Urinary bladder (tissue), 4 donors: ENCODE data around the gene ANKS1B. TPM values are rescaled to one million over a fixed set of nuclear protein-coding genes. Genes with fewer than 3 reads are reported as not detected.

Experiments used
- DNase-seq: peaks from one replicate; pipeline ENCODE4 v3.0.0-alpha.2; 2015; ENCODE audit errors: extremely low spot score
- H3K27ac ChIP-seq: one replicate; pipeline ENCODE4 v1.5.1; 2013; ENCODE audit warnings: low read depth, mild to moderate bottlenecking, moderate library complexity
- H3K36me3 ChIP-seq: one replicate; pipeline ENCODE4 v1.6.1; 2013; ENCODE audit warnings: mild to moderate bottlenecking, moderate library complexity; ENCODE audit not compliant: insufficient read depth
- H3K4me1 ChIP-seq: one replicate; pipeline ENCODE4 v1.6.1; 2013; ENCODE audit warnings: mild to moderate bottlenecking, moderate library complexity; ENCODE audit not compliant: insufficient read depth
- H3K4me3 ChIP-seq: one replicate; pipeline ENCODE4 v1.5.1; 2013; ENCODE audit warnings: low read depth, low read length
- WGBS: extraction: QIAGEN DNeasy Blood & Tissue Kit; methylation state at CpG from one replicate; pipeline ENCODE4 v1.1.7; 2013; 5-methylcytosine and 5-hydroxymethylcytosine counted together
- polyA plus RNA-seq: library from polyadenylated mRNA; stranded (reverse); fragments of 200-250 nt; gene quantifications from one replicate; pipeline ENCODE4 v1.2.3, GENCODE V29; 2013
- total RNA-seq: library from RNA; depleted of rRNA; stranded (reverse); fragments of >200 nt; gene quantifications from one replicate; pipeline ENCODE4 v1.2.3, GENCODE V29; 2014
- donor health status: healthy with polysubstance abuse.
- donor health status: healthy.

ANKS1B gene
- total and polyA plus RNA-seq, 2 donors = 4.9 to 43.7 TPM

GRCh38 chr12:99152337-99152736 is 832.4 kb downstream of the ANKS1B start:
- H3K36me3 ChIP-seq = no peaks in the 10 kb centered on the region
- 56% methylated on average over 2 of the region's 2 CpGs for WGBS
- DNase-seq = no peak
- H3K27ac ChIP-seq = no peak overlapping the region
- H3K4me1 ChIP-seq = no peaks in the 10 kb centered on the region
- H3K4me3 ChIP-seq = no peak overlapping the region

- no peak for DNase-seq
- Histone ChIP-seq H3K27ac (no peak overlapping the region), H3K4me1 (no peaks in the 10 kb centered on the region), H3K36me3 (no peaks in the 10 kb centered on the region), H3K4me3 (no peak overlapping the region)
Measured at GRCh38 chr12:99151744-99152143, 833.0 kb downstream of the ANKS1B start.

GRCh38 chr12:99147130-99147529 is 837.6 kb downstream of the ANKS1B start:
- WGBS = 38% methylated on average over 2 of the region's 2 CpGs
- H3K4me1 ChIP-seq = no peaks in the 10 kb centered on the region
- H3K4me3 ChIP-seq = no peak overlapping the region
- no peaks in the 10 kb centered on the region for H3K36me3 ChIP-seq
- DNase-seq = no peak
- H3K27ac ChIP-seq = no peak overlapping the region

GRCh38 chr12:99146730-99147129 is 838.0 kb downstream of the ANKS1B start:
- H3K4me3 ChIP-seq = no peak overlapping the region
- no peak for DNase-seq
- no peak overlapping the region for H3K27ac ChIP-seq
- no peaks in the 10 kb centered on the region for H3K4me1 ChIP-seq
- WGBS = 82% methylated on average over 5 of the region's 5 CpGs
- no peaks in the 10 kb centered on the region for H3K36me3 ChIP-seq

GRCh38 chr12:99146185-99146584 is 838.6 kb downstream of the ANKS1B start:
- Histone ChIP-seq H3K27ac (no peak overlapping the region), H3K36me3 (no peaks in the 10 kb centered on the region), H3K4me3 (no peak overlapping the region), H3K4me1 (no peaks in the 10 kb centered on the region)
- 73% methylated on average over 5 of the region's 5 CpGs for WGBS
- no peak for DNase-seq

- Histone ChIP-seq H3K27ac (no peak overlapping the region), H3K4me1 (no peaks in the 10 kb centered on the region)
Measured at GRCh38 chr12:99142651-99143050, 842.1 kb downstream of the ANKS1B start.

GRCh38 chr12:99140017-99140720 is 844.6 kb downstream of the ANKS1B start:
- no peak overlapping the region for H3K27ac ChIP-seq
- no peaks in the 10 kb centered on the region for H3K4me1 ChIP-seq
- H3K36me3 ChIP-seq = no peaks in the 10 kb centered on the region
- H3K4me3 ChIP-seq = no peak overlapping the region
- DNase-seq = no peak
- WGBS = 87% methylated on average over 7 of the region's 7 CpGs

More at GRCh38 chr12:99142651-99143050, 842.1 kb downstream of the ANKS1B start:
- Histone ChIP-seq H3K36me3 (no peaks in the 10 kb centered on the region), H3K4me3 (no peak overlapping the region)
- DNase-seq = no peak

- DNase-seq = no peak
- no peak overlapping the region for H3K4me3 ChIP-seq
- WGBS = 91% methylated on average over 4 of the region's 4 CpGs
- no peaks in the 10 kb centered on the region for H3K36me3 ChIP-seq
- no peak overlapping the region for H3K27ac ChIP-seq
- no peaks in the 10 kb centered on the region for H3K4me1 ChIP-seq
Measured at GRCh38 chr12:99138393-99138792, 846.3 kb downstream of the ANKS1B start.

- 66% methylated on average over 8 of the region's 8 CpGs for WGBS
- Histone ChIP-seq H3K4me1 (no peaks in the 10 kb centered on the region), H3K4me3 (no peak overlapping the region), H3K27ac (no peak overlapping the region), H3K36me3 (no peaks in the 10 kb centered on the region)
- no peak for DNase-seq
Measured at GRCh38 chr12:99137124-99137855, 847.4 kb downstream of the ANKS1B start.

GRCh38 chr12:99136516-99136915 is 848.2 kb downstream of the ANKS1B start:
- Histone ChIP-seq H3K4me1 (no peaks in the 10 kb centered on the region), H3K36me3 (no peaks in the 10 kb centered on the region), H3K27ac (no peak overlapping the region), H3K4me3 (no peak overlapping the region)
- no peak for DNase-seq

GRCh38 chr12:99135376-99135775 is 849.4 kb downstream of the ANKS1B start:
- no peaks in the 10 kb centered on the region for H3K4me1 ChIP-seq
- no peaks in the 10 kb centered on the region for H3K36me3 ChIP-seq
- DNase-seq = no peak
- no peak overlapping the region for H3K27ac ChIP-seq
- 87% methylated on average over 4 of the region's 4 CpGs for WGBS
- H3K4me3 ChIP-seq = no peak overlapping the region

GRCh38 chr12:99133401-99133800 is 851.3 kb downstream of the ANKS1B start:
- no peaks in the 10 kb centered on the region for H3K36me3 ChIP-seq
- no peaks in the 10 kb centered on the region for H3K4me1 ChIP-seq
- H3K4me3 ChIP-seq = no peak overlapping the region
- 82% methylated on average over 2 of the region's 2 CpGs for WGBS
- H3K27ac ChIP-seq = no peak overlapping the region
- no peak for DNase-seq

- no peak overlapping the region for H3K4me3 ChIP-seq
- H3K27ac ChIP-seq = no peak overlapping the region
- 24% methylated on average over 7 of the region's 7 CpGs for WGBS
- H3K36me3 ChIP-seq = no peaks in the 10 kb centered on the region
- no peaks in the 10 kb centered on the region for H3K4me1 ChIP-seq
- no peak for DNase-seq
Measured at GRCh38 chr12:99131751-99132199, 853.0 kb downstream of the ANKS1B start.

- DNase-seq = no peak
Measured at GRCh38 chr12:99130808-99131553, 853.8 kb downstream of the ANKS1B start.

More at GRCh38 chr12:99130808-99131553, 853.8 kb downstream of the ANKS1B start:
- no peaks in the 10 kb centered on the region for H3K4me1 ChIP-seq
- H3K36me3 ChIP-seq = no peaks in the 10 kb centered on the region
- WGBS = 61% methylated on average over 3 of the region's 3 CpGs
- H3K27ac ChIP-seq = no peak overlapping the region
- no peak overlapping the region for H3K4me3 ChIP-seq
